Neural crest cell (in vitro differentiated cells): ENCODE measurements around the gene TRIP13. TPM values are rescaled to one million over a fixed set of nuclear protein-coding genes. Genes with fewer than 3 reads are reported as not detected.

Experiments
- DNase-seq: peaks from one replicate; pipeline ENCODE4 v3.0.0; 2021; ENCODE audit warnings: low read depth, mixed read lengths, low spot score
- H3K27ac Mint-ChIP-seq: one replicate; pipeline ENCODE4 v1.8.0; 2021; ENCODE audit warnings: mild to moderate bottlenecking, mixed read lengths; ENCODE audit not compliant: unreplicated experiment
- H3K27me3 Mint-ChIP-seq: 2 replicates; pipeline ENCODE4 v1.8.0; 2021; ENCODE audit warnings: low read depth, mild to moderate bottlenecking, mixed read lengths
- H3K36me3 Mint-ChIP-seq: 2 replicates; pipeline ENCODE4 v1.8.0; 2021; ENCODE audit warnings: low read depth, mild to moderate bottlenecking, mixed read lengths
- H3K4me1 Mint-ChIP-seq: 2 replicates; pipeline ENCODE4 v1.8.0; 2021; ENCODE audit warnings: mixed read lengths
- H3K4me3 Mint-ChIP-seq: one replicate; pipeline ENCODE4 v1.8.0; 2021; ENCODE audit warnings: mild to moderate bottlenecking, mixed read lengths
- H3K9me3 Mint-ChIP-seq: 2 replicates; pipeline ENCODE4 v1.8.0; 2021; ENCODE audit warnings: mixed read lengths
- CTCF ChIP-seq: fragments of 200-600 bp; sonication (generic); conservative IDR thresholded peaks from 2 replicates; pipeline ENCODE4 v1.5.0; 2021; ENCODE audit warnings: antibody characterized with exemption, mild to moderate bottlenecking
- total RNA-seq: library from RNA; stranded (reverse); gene quantifications from 2 replicates; pipeline ENCODE4 v1.2.1, GENCODE V29; 2021

The TRIP13 gene
- total RNA-seq, 1 donor from 2014 or later, result 32.6 TPM

GRCh38 chr5:902129-902916, 9.6 kb downstream of the TRIP13 start:
- Mint-ChIP-seq H3K4me3 (no peak overlapping the region), H3K27me3 (no peaks in the 10 kb centered on the region), H3K9me3 (no peaks in the 10 kb centered on the region), H3K27ac (no peak overlapping the region), H3K4me1 (no peaks in the 10 kb centered on the region), H3K36me3 (peaks cover 6% of the 10 kb centered on the region)
- no peak for TF ChIP-seq CTCF
- DNase-seq, result no peak

- Mint-ChIP-seq H3K27ac (no peak overlapping the region), H3K36me3 (peaks cover 9% of the 10 kb centered on the region), H3K27me3 (no peaks in the 10 kb centered on the region), H3K4me3 (no peak overlapping the region), H3K4me1 (no peaks in the 10 kb centered on the region), H3K9me3 (no peaks in the 10 kb centered on the region)
- TF ChIP-seq CTCF, result no peak
- no peak for DNase-seq
Measured at GRCh38 chr5:903756-904096, 11.0 kb downstream of the TRIP13 start.

GRCh38 chr5:905139-905642, 12.5 kb downstream of the TRIP13 start:
- no peaks in the 10 kb centered on the region for H3K27me3 Mint-ChIP-seq
- DNase-seq, result no peak
- H3K4me3 Mint-ChIP-seq, result no peak overlapping the region
- no peak overlapping the region for H3K27ac Mint-ChIP-seq
- TF ChIP-seq CTCF, result no peak
- no peaks in the 10 kb centered on the region for H3K9me3 Mint-ChIP-seq
- no peaks in the 10 kb centered on the region for H3K4me1 Mint-ChIP-seq
- H3K36me3 Mint-ChIP-seq, result peaks cover 9% of the 10 kb centered on the region

GRCh38 chr5:907366-907910, 14.8 kb downstream of the TRIP13 start:
- Mint-ChIP-seq H3K4me3 (no peak overlapping the region), H3K9me3 (no peaks in the 10 kb centered on the region), H3K4me1 (peaks cover 4% of the 10 kb centered on the region), H3K36me3 (peaks cover 9% of the 10 kb centered on the region), H3K27ac (no peak overlapping the region), H3K27me3 (no peaks in the 10 kb centered on the region)
- no peak for DNase-seq
- TF ChIP-seq CTCF, result no peak

- H3K9me3 Mint-ChIP-seq, result no peaks in the 10 kb centered on the region
- no peak overlapping the region for H3K27ac Mint-ChIP-seq
- no peak for DNase-seq
- H3K27me3 Mint-ChIP-seq, result no peaks in the 10 kb centered on the region
- no peak for TF ChIP-seq CTCF
- no peak overlapping the region for H3K4me3 Mint-ChIP-seq
- H3K36me3 Mint-ChIP-seq, result peaks cover 11% of the 10 kb centered on the region
- peaks cover 10% of the 10 kb centered on the region for H3K4me1 Mint-ChIP-seq
Measured at GRCh38 chr5:908172-908571, 15.5 kb downstream of the TRIP13 start.
